Endodermal cell (in vitro differentiated cells): ENCODE data around the gene LRRC18. TPM values are rescaled to one million over a fixed set of nuclear protein-coding genes. Genes with fewer than 3 reads are reported as not detected.

Experiments
- DNase-seq: peaks from one replicate; pipeline ENCODE4 v3.0.0-alpha.2; 2017
- H3K27ac ChIP-seq: 2 replicates; pipeline ENCODE4 v1.5.1; 2013; ENCODE audit warnings: mild to moderate bottlenecking, low read depth, low read length, moderate library complexity
- H3K27me3 ChIP-seq: 2 replicates; pipeline ENCODE4 v1.6.1; 2013; ENCODE audit warnings: mild to moderate bottlenecking, low read length, moderate library complexity; ENCODE audit not compliant: insufficient read depth, control insufficient read depth, poor library complexity, severe bottlenecking
- H3K36me3 ChIP-seq: 2 replicates; pipeline ENCODE4 v1.7.0; 2013; ENCODE audit warnings: mild to moderate bottlenecking, low read length, moderate library complexity; ENCODE audit not compliant: control insufficient read depth, insufficient read depth
- H3K4me1 ChIP-seq: one replicate; pipeline ENCODE4 v1.7.0; 2013; ENCODE audit warnings: low read length; ENCODE audit not compliant: control insufficient read depth, insufficient read depth
- H3K4me3 ChIP-seq: 2 replicates; pipeline ENCODE4 v1.5.1; 2013; ENCODE audit warnings: mild to moderate bottlenecking, low read length, moderate library complexity
- H3K9ac ChIP-seq: 2 replicates; pipeline ENCODE4 v1.6.1; 2013; ENCODE audit warnings: mild to moderate bottlenecking, low read length, moderate library complexity; ENCODE audit not compliant: poor library complexity, severe bottlenecking; ENCODE audit errors: extremely low read depth
- H3K9me3 ChIP-seq: 2 replicates; pipeline ENCODE4 v1.6.1; 2013; ENCODE audit warnings: mild to moderate bottlenecking, low read length, moderate library complexity; ENCODE audit not compliant: control insufficient read depth
- H3K27ac Mint-ChIP-seq: 2 replicates; pipeline ENCODE4 v1.8.0; 2020; ENCODE audit warnings: mixed read lengths
- H3K27me3 Mint-ChIP-seq: 2 replicates; pipeline ENCODE4 v1.8.0; 2021; ENCODE audit warnings: mild to moderate bottlenecking, mixed read lengths; ENCODE audit not compliant: insufficient read depth
- H3K36me3 Mint-ChIP-seq: 2 replicates; pipeline ENCODE4 v1.8.0; 2020; ENCODE audit warnings: low read depth, mixed read lengths
- H3K4me1 Mint-ChIP-seq: 2 replicates; pipeline ENCODE4 v1.8.0; 2020; ENCODE audit warnings: mixed read lengths
- H3K4me3 Mint-ChIP-seq: 2 replicates; pipeline ENCODE4 v1.8.0; 2020; ENCODE audit warnings: mild to moderate bottlenecking, moderate library complexity, mixed read lengths
- H3K9me3 Mint-ChIP-seq: 2 replicates; pipeline ENCODE4 v1.8.0; 2020; ENCODE audit warnings: mild to moderate bottlenecking, mixed read lengths
- CTCF ChIP-seq: fragments of 200-600 bp; sonication (generic); conservative IDR thresholded peaks from 2 replicates; pipeline ENCODE4 v1.5.0; 2021; ENCODE audit warnings: antibody characterized with exemption, mild to moderate bottlenecking
- WGBS, 2 experiments: methylation state at CpG; one replicate each; pipeline versions ENCODE4 v1.1.5 to v1.1.7; 2013; ENCODE audit warnings: missing lambda C conversion rate in 2 of 2, mixed read lengths in 1 of 2; ENCODE audit not compliant: insufficient coverage in 1 of 2, insufficient read length in 1 of 2; 5-methylcytosine and 5-hydroxymethylcytosine counted together
- total RNA-seq, 2 donors: library from RNA; stranded (reverse); fragmentation: NEBNext Ultra II Directional in 1 of 2; extraction: Animal tissue kit (Norgen Biotek cat#: 25700) in 1 of 2; gene quantifications; 2 replicates in 1 of 2; 3 replicates in 1 of 2; pipeline ENCODE4 v1.2.1, GENCODE V29; 2021

Gene LRRC18
- total RNA-seq, 2 donors from 2014 or later: not detected

GRCh38 chr10:48965460-48965859 lies 25.8 kb upstream of the LRRC18 start:
- H3K27me3 ChIP-seq: peaks cover 36% of the 10 kb centered on the region
- DNase-seq: no peak
- no peak overlapping the region for H3K9ac ChIP-seq
- no peaks in the 10 kb centered on the region for H3K4me1 Mint-ChIP-seq
- H3K27me3 Mint-ChIP-seq: peaks cover 9% of the 10 kb centered on the region
- H3K9me3 Mint-ChIP-seq: no peaks in the 10 kb centered on the region
- no peak overlapping the region for H3K27ac Mint-ChIP-seq
- H3K36me3 Mint-ChIP-seq: no peaks in the 10 kb centered on the region
- no peak overlapping the region for H3K4me3 ChIP-seq
- TF ChIP-seq CTCF: no peak
- no peaks in the 10 kb centered on the region for H3K4me1 ChIP-seq
- no peaks in the 10 kb centered on the region for H3K9me3 ChIP-seq
- WGBS, 2 experiments: 86 to 92% methylated on average over 1 to 4 of the region's 4 CpGs
- H3K36me3 ChIP-seq: no peaks in the 10 kb centered on the region
- H3K4me3 Mint-ChIP-seq: no peak overlapping the region
- H3K27ac ChIP-seq: no peak overlapping the region

GRCh38 chr10:48964038-48964437 lies 24.4 kb upstream of the LRRC18 start:
- Histone ChIP-seq H3K9me3 (no peaks in the 10 kb centered on the region), H3K4me3 (no peak overlapping the region), H3K36me3 (no peaks in the 10 kb centered on the region), H3K9ac (no peak overlapping the region), H3K27me3 (peaks cover 36% of the 10 kb centered on the region), H3K27ac (no peak overlapping the region), H3K4me1 (no peaks in the 10 kb centered on the region)
- no peaks in the 10 kb centered on the region for H3K4me1 Mint-ChIP-seq
- H3K36me3 Mint-ChIP-seq: no peaks in the 10 kb centered on the region
- DNase-seq: no peak
- WGBS, 2 experiments: 100% methylated on average over 1 of the region's 1 CpG; no CpG with 5 or more reads in 1 of the 2 experiments
- no peaks in the 10 kb centered on the region for H3K9me3 Mint-ChIP-seq
- H3K27ac Mint-ChIP-seq: no peak overlapping the region
- H3K27me3 Mint-ChIP-seq: peaks cover 9% of the 10 kb centered on the region
- H3K4me3 Mint-ChIP-seq: no peak overlapping the region
- no peak for TF ChIP-seq CTCF

- H3K4me3 Mint-ChIP-seq: no peak overlapping the region
- Histone ChIP-seq H3K27ac (no peak overlapping the region), H3K9ac (no peak overlapping the region), H3K36me3 (no peaks in the 10 kb centered on the region), H3K9me3 (no peaks in the 10 kb centered on the region), H3K4me1 (no peaks in the 10 kb centered on the region), H3K27me3 (peaks cover 19% of the 10 kb centered on the region), H3K4me3 (no peak overlapping the region)
- 86 to 89% methylated on average over 1 of the region's 1 CpG for WGBS, 2 experiments
- no peak for TF ChIP-seq CTCF
- peaks cover 7% of the 10 kb centered on the region for H3K27me3 Mint-ChIP-seq
- H3K36me3 Mint-ChIP-seq: no peaks in the 10 kb centered on the region
- no peak overlapping the region for H3K27ac Mint-ChIP-seq
- no peak for DNase-seq
- no peaks in the 10 kb centered on the region for H3K4me1 Mint-ChIP-seq
- H3K9me3 Mint-ChIP-seq: no peaks in the 10 kb centered on the region
Observed at GRCh38 chr10:48958598-48959190, 19.1 kb upstream of the LRRC18 start.
